ENCODE results near the gene INPP4B.

Gene INPP4B

GRCh38 chr4:142316025-142316424 is 530.1 kb downstream of the INPP4B start:
- Histone ChIP-seq H3K27me3 (no peaks in the 10 kb centered on the region), H3K36me3 (no peaks in the 10 kb centered on the region), H3K27ac (no peak overlapping the region), H3K4me1 (peaks cover 14% of the 10 kb centered on the region), H3K9me3 (no peaks in the 10 kb centered on the region), H3K4me2 (no peak overlapping the region), H4K20me1 (no peaks in the 10 kb centered on the region), H3K4me3 (no peak overlapping the region), H3K9ac (no peak overlapping the region)
- no peak for TF ChIP-seq Cebpa-rat (IDR thresholded peaks at IDR 0.05)

- Histone ChIP-seq H3K4me3 (no peak overlapping the region), H3K27ac (no peak overlapping the region), H3K4me1 (peaks cover 14% of the 10 kb centered on the region), H3K4me2 (no peak overlapping the region), H4K20me1 (no peaks in the 10 kb centered on the region), H3K9ac (no peak overlapping the region), H3K9me3 (no peaks in the 10 kb centered on the region), H3K36me3 (no peaks in the 10 kb centered on the region), H3K27me3 (no peaks in the 10 kb centered on the region)
- no peak for TF ChIP-seq Cebpa-rat (IDR thresholded peaks at IDR 0.05)
These were observed 531.4 kb downstream of the INPP4B start for GRCh38 chr4:142314686-142315085.

GRCh38 chr4:142314247-142314646 is 531.9 kb downstream of the INPP4B start:
- H3K9me3 ChIP-seq = no peaks in the 10 kb centered on the region
- peak overlapping the region; percentile 36; the same call in 1 of the 2 replicates for H3K4me2 ChIP-seq
- H3K27ac ChIP-seq = no peak overlapping the region
- peaks cover 14% of the 10 kb centered on the region for H3K4me1 ChIP-seq
- no peaks in the 10 kb centered on the region for H3K27me3 ChIP-seq
- no peaks in the 10 kb centered on the region for H3K36me3 ChIP-seq
- no peak overlapping the region for H3K9ac ChIP-seq
- H4K20me1 ChIP-seq = no peaks in the 10 kb centered on the region
- TF ChIP-seq Cebpa-rat (IDR thresholded peaks at IDR 0.05) = no peak
- H3K4me3 ChIP-seq = no peak overlapping the region

- no peaks in the 10 kb centered on the region for H3K27me3 ChIP-seq
- peaks cover 14% of the 10 kb centered on the region for H3K4me1 ChIP-seq
- H3K4me3 ChIP-seq = no peak overlapping the region
- no peak overlapping the region for H3K4me2 ChIP-seq
- TF ChIP-seq Cebpa-rat (IDR thresholded peaks at IDR 0.05) = no peak
- no peaks in the 10 kb centered on the region for H3K36me3 ChIP-seq
- no peak overlapping the region for H3K9ac ChIP-seq
- H4K20me1 ChIP-seq = no peaks in the 10 kb centered on the region
- no peak overlapping the region for H3K27ac ChIP-seq
- no peaks in the 10 kb centered on the region for H3K9me3 ChIP-seq
These were observed 533.7 kb downstream of the INPP4B start for GRCh38 chr4:142312391-142312790.

- Histone ChIP-seq H3K4me1 (peaks cover 14% of the 10 kb centered on the region), H3K9me3 (no peaks in the 10 kb centered on the region), H3K9ac (no peak overlapping the region), H3K4me2 (no peak overlapping the region), H3K27me3 (no peaks in the 10 kb centered on the region), H3K4me3 (no peak overlapping the region), H4K20me1 (no peaks in the 10 kb centered on the region), H3K36me3 (no peaks in the 10 kb centered on the region), H3K27ac (no peak overlapping the region)
- TF ChIP-seq Cebpa-rat (IDR thresholded peaks at IDR 0.05) = no peak
These were observed 534.2 kb downstream of the INPP4B start for GRCh38 chr4:142311916-142312315.

- no peak overlapping the region for H3K4me3 ChIP-seq
- no peak overlapping the region for H3K9ac ChIP-seq
- no peak overlapping the region for H3K4me2 ChIP-seq
- no peak for TF ChIP-seq Cebpa-rat (IDR thresholded peaks at IDR 0.05)
- no peak overlapping the region for H3K27ac ChIP-seq
- H4K20me1 ChIP-seq = no peaks in the 10 kb centered on the region
- H3K36me3 ChIP-seq = no peaks in the 10 kb centered on the region
- peaks cover 14% of the 10 kb centered on the region for H3K4me1 ChIP-seq
- H3K27me3 ChIP-seq = no peaks in the 10 kb centered on the region
- no peaks in the 10 kb centered on the region for H3K9me3 ChIP-seq
These were observed 536.3 kb downstream of the INPP4B start for GRCh38 chr4:142309772-142310171.

GRCh38 chr4:142307857-142308256 is 538.2 kb downstream of the INPP4B start:
- Histone ChIP-seq H3K27ac (no peak overlapping the region), H4K20me1 (no peaks in the 10 kb centered on the region)
- TF ChIP-seq Cebpa-rat (IDR thresholded peaks at IDR 0.05) = no peak

GRCh38 chr4:142297313-142297712 is 548.8 kb downstream of the INPP4B start:
- H3K9ac ChIP-seq = no peak overlapping the region
- no peaks in the 10 kb centered on the region for H3K36me3 ChIP-seq
- H3K9me3 ChIP-seq = no peaks in the 10 kb centered on the region
- H3K27me3 ChIP-seq = no peaks in the 10 kb centered on the region
- no peak overlapping the region for H3K4me2 ChIP-seq
- H3K4me1 ChIP-seq = no peaks in the 10 kb centered on the region
- H3K27ac ChIP-seq = no peak overlapping the region
- H3K4me3 ChIP-seq = no peak overlapping the region
- TF ChIP-seq Cebpa-rat (IDR thresholded peaks at IDR 0.05) = no peak
- H4K20me1 ChIP-seq = no peaks in the 10 kb centered on the region

More at GRCh38 chr4:142307857-142308256, 538.2 kb downstream of the INPP4B start:
- 0 out of 2 replicates have a peak, but pooled peaks cover 4% of the 10 kb centered on the region for H3K4me1 ChIP-seq
- no peaks in the 10 kb centered on the region for H3K36me3 ChIP-seq
- no peak overlapping the region for H3K4me3 ChIP-seq
- H3K4me2 ChIP-seq = no peak overlapping the region
- no peak overlapping the region for H3K9ac ChIP-seq
- H3K9me3 ChIP-seq = no peaks in the 10 kb centered on the region
- H3K27me3 ChIP-seq = no peaks in the 10 kb centered on the region

GRCh38 chr4:142293536-142293935 is 552.6 kb downstream of the INPP4B start:
- Histone ChIP-seq H3K4me3 (no peak overlapping the region), H3K4me2 (no peak overlapping the region), H3K36me3 (no peaks in the 10 kb centered on the region), H3K27ac (no peak overlapping the region), H3K4me1 (no peaks in the 10 kb centered on the region), H3K9ac (no peak overlapping the region), H3K9me3 (no peaks in the 10 kb centered on the region), H3K27me3 (no peaks in the 10 kb centered on the region), H4K20me1 (no peaks in the 10 kb centered on the region)
- TF ChIP-seq Cebpa-rat (IDR thresholded peaks at IDR 0.05) = no peak

- Histone ChIP-seq H3K4me2 (no peak overlapping the region), H3K27me3 (no peaks in the 10 kb centered on the region), H3K36me3 (no peaks in the 10 kb centered on the region), H3K27ac (no peak overlapping the region), H4K20me1 (no peaks in the 10 kb centered on the region), H3K9ac (no peak overlapping the region), H3K9me3 (no peaks in the 10 kb centered on the region), H3K4me1 (no peaks in the 10 kb centered on the region), H3K4me3 (no peak overlapping the region)
- TF ChIP-seq Cebpa-rat (IDR thresholded peaks at IDR 0.05) = no peak
These were observed 553.9 kb downstream of the INPP4B start for GRCh38 chr4:142292231-142292630.
